H1 (cell line): Measurements from ENCODE around the gene SLC25A26. TPM values are rescaled to one million over a fixed set of nuclear protein-coding genes. Genes with fewer than 3 reads are reported as not detected.

Experiments
- CTCF ChIA-PET: fragments of 300-600 bp; sonication (Branson Sonifier 250); formaldehyde crosslinking; loops from one replicate; lab custom pipeline; 2021; ENCODE audit not compliant: partially characterized antibody; lab: Charles Lee
- POLR2A ChIA-PET: fragments of 300-600 bp; sonication (Branson Sonifier 250); formaldehyde crosslinking; loops from one replicate; lab custom pipeline; 2021; ENCODE audit warnings: inconsistent platforms; ENCODE audit not compliant: partially characterized antibody; lab: Charles Lee
- DNase-seq, 2 experiments: peaks; one replicate each; pipeline versions ENCODE4 v3.0.0 to v3.0.0-alpha.2; 2010 to 2022; ENCODE audit warnings: low spot score in 2 of 2, low read depth in 1 of 2, mixed read lengths in 1 of 2
- FAIRE-seq: peaks from 2 replicates; lab custom pipeline; 2011; peaks lifted over from hg19 to GRCh38; lab: Jason Lieb, UNC
- H2AFZ ChIP-seq: 2 replicates; pipeline ENCODE4 v1.8.1; 2012; ENCODE audit warnings: low read length, inconsistent platforms
- H2AK5ac ChIP-seq: 2 replicates; pipeline ENCODE4 v1.6.1; 2013; ENCODE audit warnings: low read depth, low read length
- H2BK120ac ChIP-seq: replicated peaks from 2 replicates; pipeline ENCODE3; 2013; ENCODE audit warnings: low read depth, low read length, inconsistent platforms
- H2BK12ac ChIP-seq: 2 replicates; pipeline ENCODE4 v1.6.1; 2013; ENCODE audit warnings: low read depth, low read length
- H2BK15ac ChIP-seq: 2 replicates; pipeline ENCODE4 v1.6.1; 2013; ENCODE audit warnings: low read length
- H2BK20ac ChIP-seq: 2 replicates; pipeline ENCODE4 v1.6.1; 2013; ENCODE audit warnings: low read length
- H2BK5ac ChIP-seq: 2 replicates; pipeline ENCODE4 v1.6.1; 2013; ENCODE audit warnings: low read depth, low read length
- H3K14ac ChIP-seq: 2 replicates; pipeline ENCODE4 v1.6.1; 2013; ENCODE audit warnings: inconsistent platforms; ENCODE audit not compliant: insufficient read length
- H3K18ac ChIP-seq: 2 replicates; pipeline ENCODE4 v1.6.1; 2013; ENCODE audit warnings: low read length; ENCODE audit errors: extremely low read depth
- H3K23ac ChIP-seq: 2 replicates; pipeline ENCODE4 v1.6.1; 2013; ENCODE audit warnings: inconsistent platforms; ENCODE audit not compliant: insufficient read length
- H3K23me2 ChIP-seq: 2 replicates; pipeline ENCODE4 v1.6.1; 2013; ENCODE audit warnings: low read depth, low read length
- H3K27ac ChIP-seq: 2 replicates; pipeline ENCODE4 v1.6.1; 2011; ENCODE audit warnings: low read depth, low read length, inconsistent platforms
- H3K27me3 ChIP-seq, 4 experiments: replicated peaks in 1 of 4; 1 replicate in 1 of 4; 2 replicates in 3 of 4; pipeline versions ENCODE4 v1.6.1 to v1.8.1; 2011 to 2013; ENCODE audit warnings: low read length in 3 of 4, mild to moderate bottlenecking in 3 of 4, inconsistent platforms in 2 of 4, mixed read lengths in 2 of 4, moderate library complexity in 1 of 4; ENCODE audit not compliant: control insufficient read depth in 3 of 4, insufficient read depth in 3 of 4; ENCODE audit errors: extremely low read depth in 1 of 4
- H3K36me3 ChIP-seq, 4 experiments: 2 replicates each; pipeline versions ENCODE4 v1.6.1 to v1.8.1; 2011 to 2013; ENCODE audit warnings: mild to moderate bottlenecking in 4 of 4, low read length in 3 of 4, moderate library complexity in 2 of 4, control low read depth in 1 of 4, inconsistent platforms in 1 of 4; ENCODE audit not compliant: insufficient read depth in 4 of 4, control insufficient read depth in 2 of 4
- H3K4ac ChIP-seq: replicated peaks from 2 replicates; pipeline ENCODE3; 2013; ENCODE audit warnings: low read length, low read depth, mixed read lengths, inconsistent platforms; ENCODE audit not compliant: insufficient read length
- H3K4me1 ChIP-seq, 4 experiments: replicated peaks in 1 of 4; 1 replicate in 1 of 4; 2 replicates in 3 of 4; pipeline versions ENCODE4 v1.6.1 to v1.8.1; 2011 to 2013; ENCODE audit warnings: low read length in 3 of 4, inconsistent platforms in 2 of 4, mixed read lengths in 1 of 4; ENCODE audit not compliant: insufficient read depth in 4 of 4, control insufficient read depth in 3 of 4
- H3K4me2 ChIP-seq, 2 experiments: 2 replicates each; pipeline versions ENCODE4 v1.6.1 to v1.8.1; 2011 to 2013; ENCODE audit warnings: low read depth in 2 of 2, low read length in 2 of 2, control low read depth in 1 of 2, inconsistent platforms in 1 of 2, mild to moderate bottlenecking in 1 of 2; ENCODE audit not compliant: insufficient read depth in 1 of 2
- H3K4me3 ChIP-seq, 4 experiments: fragments of 200-600, 300-600 bp in 1 of 4; sonication (generic), shearing (Covaris generic), sonication (Bioruptor Twin) in 1 of 4; 2 replicates each; pipeline versions ENCODE4 v1.5.1 to v1.8.1; 2011 to 2016; ENCODE audit warnings: low read length in 4 of 4, low read depth in 3 of 4, control low read depth in 2 of 4, inconsistent platforms in 2 of 4, mild to moderate bottlenecking in 2 of 4, mixed read lengths in 1 of 4, moderate library complexity in 1 of 4; ENCODE audit not compliant: insufficient read depth in 2 of 4; ENCODE audit errors: extremely low read depth in 1 of 4
- H3K56ac ChIP-seq: replicated peaks from 2 replicates; pipeline ENCODE3; 2013; ENCODE audit warnings: low read depth, mild to moderate bottlenecking, mixed read lengths, low read length, inconsistent platforms; ENCODE audit not compliant: insufficient read length
- H3K79me1 ChIP-seq: 2 replicates; pipeline ENCODE4 v1.6.1; 2013; ENCODE audit warnings: low read depth, low read length, control low read depth
- H3K79me2 ChIP-seq, 2 experiments: 2 replicates each; pipeline versions ENCODE4 v1.6.1 to v1.8.1; 2012 to 2013; ENCODE audit warnings: low read length in 2 of 2, mild to moderate bottlenecking in 2 of 2, inconsistent platforms in 1 of 2; ENCODE audit not compliant: insufficient read depth in 2 of 2, control insufficient read depth in 1 of 2
- H3K9ac ChIP-seq, 4 experiments: replicated peaks in 1 of 4; 1 replicate in 1 of 4; 2 replicates in 3 of 4; pipeline versions ENCODE4 v1.6.1 to v1.8.1; 2011 to 2013; ENCODE audit warnings: low read depth in 3 of 4, low read length in 3 of 4, control low read depth in 2 of 4, mild to moderate bottlenecking in 2 of 4, moderate library complexity in 2 of 4, inconsistent platforms in 1 of 4; ENCODE audit errors: extremely low read depth in 1 of 4
- H3K9me3 ChIP-seq, 2 experiments: 2 replicates each; pipeline versions ENCODE4 v1.6.1 to v1.8.1; 2012 to 2013; ENCODE audit warnings: mild to moderate bottlenecking in 2 of 2, moderate library complexity in 2 of 2, control low read depth in 1 of 2, inconsistent platforms in 1 of 2, low read depth in 1 of 2, low read length in 1 of 2, mixed read lengths in 1 of 2; ENCODE audit not compliant: insufficient read depth in 2 of 2
- H4K20me1 ChIP-seq, 2 experiments: replicated peaks in 1 of 2; 2 replicates each; pipeline versions ENCODE3 to v1.8.1; 2011 to 2013; ENCODE audit warnings: inconsistent platforms in 2 of 2, low read length in 2 of 2, mild to moderate bottlenecking in 1 of 2; ENCODE audit not compliant: insufficient read depth in 2 of 2, control insufficient read depth in 1 of 2
- H4K5ac ChIP-seq: 2 replicates; pipeline ENCODE4 v1.6.1; 2013; ENCODE audit warnings: low read length, low read depth, mixed read lengths, inconsistent platforms; ENCODE audit not compliant: insufficient read length
- H4K8ac ChIP-seq: 2 replicates; pipeline ENCODE4 v1.8.0; 2013; ENCODE audit warnings: mild to moderate bottlenecking, moderate library complexity, low read length, inconsistent platforms; ENCODE audit not compliant: insufficient read depth; ENCODE audit errors: extremely low read depth
- H4K91ac ChIP-seq: replicated peaks from 2 replicates; pipeline ENCODE3; 2013; ENCODE audit warnings: low read length, mixed read lengths, inconsistent platforms; ENCODE audit not compliant: insufficient read length
- ATF3 ChIP-seq: IDR thresholded peaks from 2 replicates; pipeline ENCODE4 v1.6.1; 2011; ENCODE audit warnings: low read depth, mild to moderate bottlenecking, low read length; ENCODE audit not compliant: insufficient read depth
- E2F6 ChIP-seq: IDR thresholded peaks from 2 replicates; pipeline ENCODE4 v1.6.1; 2012; ENCODE audit warnings: inconsistent platforms
- EP300 ChIP-seq, 2 experiments: IDR thresholded peaks; 1 replicate in 1 of 2; 2 replicates in 1 of 2; pipeline ENCODE4 v1.6.1; 2011 to 2012; ENCODE audit warnings: low read depth in 2 of 2, low read length in 2 of 2, mild to moderate bottlenecking in 2 of 2, borderline replicate concordance in 1 of 2, inconsistent platforms in 1 of 2, moderate library complexity in 1 of 2
- MAX ChIP-seq: IDR thresholded peaks from 2 replicates; pipeline ENCODE4 v1.6.1; 2012; ENCODE audit warnings: inconsistent platforms
- PHF8 ChIP-seq: fragments of 200-600 bp; sonication (generic); conservative IDR thresholded peaks from 2 replicates; pipeline ENCODE4 v1.7.1; 2012; ENCODE audit warnings: low read depth, mild to moderate bottlenecking, inconsistent platforms, low read length, moderate library complexity
- POLR2AphosphoS5 ChIP-seq: IDR thresholded peaks from 2 replicates; pipeline ENCODE4 v1.6.1; 2011; ENCODE audit warnings: low read depth, low read length
- RXRA ChIP-seq: IDR thresholded peaks from 2 replicates; pipeline ENCODE4 v1.6.1; 2011; ENCODE audit warnings: low read depth, mild to moderate bottlenecking, low read length, moderate library complexity; ENCODE audit not compliant: insufficient read depth
- TAF7 ChIP-seq: optimal IDR thresholded peaks from 2 replicates; pipeline ENCODE3; 2011; ENCODE audit warnings: low read depth, mild to moderate bottlenecking, inconsistent platforms, low read length, moderate library complexity, borderline replicate concordance
- TCF12 ChIP-seq: IDR thresholded peaks from 2 replicates; pipeline ENCODE4 v1.6.1; 2011; ENCODE audit warnings: low read depth, mild to moderate bottlenecking, low read length
- YY1 ChIP-seq: IDR thresholded peaks from 2 replicates; pipeline ENCODE4 v1.6.1; 2011; ENCODE audit warnings: low read depth, mild to moderate bottlenecking, low read length
- WGBS, 2 experiments: shearing (Covaris generic) in 1 of 2; methylation state at CpG; one replicate each; pipeline versions ENCODE4 v1.1.6 to v1.1.7; 2013 to 2015; ENCODE audit warnings: low lambda C conversion rate in 2 of 2, mixed read lengths in 2 of 2, inconsistent platforms in 1 of 2, low coverage in 1 of 2, missing lambda C conversion rate in 1 of 2; ENCODE audit not compliant: insufficient replicate concordance in 2 of 2, insufficient coverage in 1 of 2, insufficient read length in 1 of 2; ENCODE audit errors: extremely low coverage in 1 of 2, missing lambda C conversion rate in 1 of 2; 5-methylcytosine and 5-hydroxymethylcytosine counted together
- polyA plus RNA-seq, 7 experiments: library from polyadenylated mRNA; depleted of rRNA in 3 of 7; stranded (reverse) in 5 of 7; unstranded in 2 of 7; fragments of >200 nt in 5 of 7; fragments of 200-250 nt in 2 of 7; gene quantifications; 1 replicate in 5 of 7; 2 replicates in 1 of 7; 4 replicates in 1 of 7; pipeline versions ENCODE4 v1.2.1 to v1.2.3, GENCODE V29; 2011 to 2013; ENCODE audit warnings: missing spikeins in 2 of 7, mixed read lengths in 2 of 7
- total RNA-seq: library from RNA; stranded (reverse); fragmentation: NEBNext Ultra II Directional; extraction: Animal tissue kit (Norgen Biotek cat#: 25700); gene quantifications from 2 replicates; pipeline ENCODE4 v1.2.1, GENCODE V29; 2021
- TF ChIP-seq, protein P1 (sequence below): IDR thresholded peaks from 2 replicates; pipeline ENCODE4 v1.6.1; 2011; ENCODE audit warnings: low read length, improper control_type of control experiment

SLC25A26 gene
- total and polyA plus RNA-seq, 2 of the 8 experiments (the other 6 are each of a cell fraction or from before 2014, with no cell fraction given) = 30.0 to 37.0 TPM

DNA sequence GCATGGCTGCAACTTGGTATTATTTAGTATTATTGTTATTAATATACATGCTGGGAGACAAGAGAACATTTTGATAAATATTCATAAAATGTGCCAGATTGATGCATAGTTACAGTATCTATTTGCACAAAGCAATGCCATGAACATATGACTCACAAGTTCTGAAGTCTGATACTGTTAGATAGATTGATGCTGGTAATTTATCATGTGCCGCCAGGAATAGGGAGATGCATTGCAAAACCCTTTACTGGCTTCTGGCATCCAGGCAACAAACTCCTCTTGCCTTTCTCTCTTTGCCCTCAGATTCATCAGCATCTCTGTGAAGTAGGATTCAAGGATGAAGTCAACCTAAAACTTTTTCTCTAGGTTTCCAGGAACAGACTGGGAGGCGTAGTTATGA lies 41.0 kb upstream of the SLC25A26 start:
- Histone ChIP-seq H3K9me3 (no peaks in the 10 kb centered on the region), H3K79me1 (no peaks in the 10 kb centered on the region), H3K4me1 (peaks cover 0 to 3% (median 0%) of the 10 kb centered on the region in 4 experiments; a peak in 1 of 7 replicates), H3K14ac (no peak overlapping the region), H2BK20ac (no peak overlapping the region), H2BK5ac (no peak overlapping the region), H3K4me3 (no peak overlapping the region), H2AFZ (no peak overlapping the region), H3K36me3 (no peaks in the 10 kb centered on the region), H4K8ac (no peak overlapping the region), H4K91ac (no peak overlapping the region), H3K27ac (no peak overlapping the region), H4K5ac (no peak overlapping the region), H3K4ac (no peak overlapping the region), H3K23me2 (peaks cover 5% of the 10 kb centered on the region; the same call in 1 of the 2 replicates), H3K56ac (no peak overlapping the region), H3K18ac (no peak overlapping the region), H3K79me2 (no peaks in the 10 kb centered on the region), H3K9ac (no peak overlapping the region), H3K23ac (no peak overlapping the region), H2BK12ac (no peak overlapping the region), H2BK15ac (no peak overlapping the region), H2BK120ac (no peak overlapping the region), H2AK5ac (no peak overlapping the region), H3K4me2 (no peak overlapping the region), H3K27me3 (no peaks in the 10 kb centered on the region), H4K20me1 (peaks cover 0 to 1% of the 10 kb centered on the region in 2 experiments)
- TF ChIP-seq YY1 (no peak), ATF3 (no peak), POLR2AphosphoS5 (no peak), MAX (no peak), EP300 (IDR thresholded peaks at IDR 0.05; ENCODE audit: borderline replicate concordance in 1 of 2, low read depth in 2 of 2, low read length in 2 of 2) (no peak), TCF12 (no peak), PHF8 (no peak), RXRA (no peak), TAF7 (no peak), E2F6 (no peak)
- TF ChIP-seq, protein P1, sequence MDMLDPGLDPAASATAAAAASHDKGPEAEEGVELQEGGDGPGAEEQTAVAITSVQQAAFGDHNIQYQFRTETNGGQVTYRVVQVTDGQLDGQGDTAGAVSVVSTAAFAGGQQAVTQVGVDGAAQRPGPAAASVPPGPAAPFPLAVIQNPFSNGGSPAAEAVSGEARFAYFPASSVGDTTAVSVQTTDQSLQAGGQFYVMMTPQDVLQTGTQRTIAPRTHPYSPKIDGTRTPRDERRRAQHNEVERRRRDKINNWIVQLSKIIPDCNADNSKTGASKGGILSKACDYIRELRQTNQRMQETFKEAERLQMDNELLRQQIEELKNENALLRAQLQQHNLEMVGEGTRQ = no peak
- 90% methylated on average over 2 of the region's 2 CpGs; no CpG with 5 or more reads in 1 of the 2 experiments for WGBS, 2 experiments
- ChIA-PET POLR2A (no interaction called here), CTCF (no interaction called here)
- FAIRE-seq (no peak), DNase-seq (no peak)
